Astrocyte of the spinal cord (primary cell): Measurements from ENCODE around the gene GCFC2.

Source experiments
- DNase-seq: peaks from one replicate; pipeline ENCODE4 v3.0.0; 2011; ENCODE audit warnings: low read depth, low spot score
- H3K4me3 ChIP-seq: 2 replicates; pipeline ENCODE4 v1.5.1; 2011; ENCODE audit warnings: low read depth, mild to moderate bottlenecking, low read length, moderate library complexity
- CTCF ChIP-seq: IDR thresholded peaks from 2 replicates; pipeline ENCODE4 v1.5.1; 2012; ENCODE audit warnings: low read depth, mild to moderate bottlenecking, low read length, inconsistent platforms
- in situ Hi-C: cut with HindIII; loops from 2 replicates; pipeline ENCODE4 v1.10.0; 2017; ENCODE audit warnings: low sequenced_read_pairs

The GCFC2 gene

GRCh38 chr2:75614162-75614651, 96.5 kb downstream of the GCFC2 start:
- DNase-seq, result no peak
- TF ChIP-seq CTCF, result no peak
- in situ Hi-C loops, result no loop called here
- no peak overlapping the region for H3K4me3 ChIP-seq

GRCh38 chr2:75612862-75613243, 97.9 kb downstream of the GCFC2 start:
- no peak for TF ChIP-seq CTCF
- in situ Hi-C loops, result no loop called here
- no peak overlapping the region for H3K4me3 ChIP-seq
- no peak for DNase-seq
